Ramos (cell line): Measurements from ENCODE around the gene XPR1.

Experiments
- in situ Hi-C: fragments of 300-500 bp; cut with MboI; formaldehyde crosslinking; loops from one replicate; pipeline ENCODE4 v1.14.3; 2022; ENCODE audit warnings: low sequenced_read_pairs; ENCODE audit not compliant: unreplicated experiment

The XPR1 gene

GRCh38 chr1:180614730-180615129 is 17.1 kb upstream of the XPR1 start:
- in situ Hi-C loops = no loop called here

- in situ Hi-C loops = no loop called here
These were observed 16.1 kb upstream of the XPR1 start for GRCh38 chr1:180615493-180616290.

GRCh38 chr1:180616439-180616838 is 15.4 kb upstream of the XPR1 start:
- in situ Hi-C loops = no loop called here

GRCh38 chr1:180617774-180618395 is 13.9 kb upstream of the XPR1 start:
- in situ Hi-C loops = no loop called here

GRCh38 chr1:180620581-180620980 is 11.2 kb upstream of the XPR1 start:
- in situ Hi-C loops = no loop called here

GRCh38 chr1:180622658-180623508 is 8.9 kb upstream of the XPR1 start:
- in situ Hi-C loops = no loop called here

GRCh38 chr1:180623579-180624347 is 8.1 kb upstream of the XPR1 start:
- in situ Hi-C loops = no loop called here

GRCh38 chr1:180626711-180627110 is 5.1 kb upstream of the XPR1 start:
- in situ Hi-C loops = no loop called here

GRCh38 chr1:180627411-180627810 is 4.4 kb upstream of the XPR1 start:
- in situ Hi-C loops = no loop called here

GRCh38 chr1:180628646-180629045 is 3.2 kb upstream of the XPR1 start:
- in situ Hi-C loops = no loop called here

GRCh38 chr1:180630408-180631193 is 1.2 kb upstream of the XPR1 start:
- in situ Hi-C loops = no loop called here

- in situ Hi-C loops = no loop called here
These were observed 542 bp upstream of the XPR1 start for GRCh38 chr1:180631194-180631765.

GRCh38 chr1:180632326-180633056 is 669 bp downstream of the XPR1 start:
- in situ Hi-C loops = no loop called here

- in situ Hi-C loops = no loop called here
These were observed 1.5 kb downstream of the XPR1 start for GRCh38 chr1:180633057-180634056.

- in situ Hi-C loops = no loop called here
These were observed 4.3 kb downstream of the XPR1 start for GRCh38 chr1:180636138-180636537.

- in situ Hi-C loops = no loop called here
These were observed 8.0 kb downstream of the XPR1 start for GRCh38 chr1:180639871-180640270.

GRCh38 chr1:180640531-180640949 is 8.7 kb downstream of the XPR1 start:
- in situ Hi-C loops = no loop called here
